Measurements from ENCODE around the gene ZSCAN20.
"Not testable (repeated sequence)": the region's sequence is repeated elsewhere in the genome, so short reads cannot be mapped to it uniquely, and the experiment has no call there.

The ZSCAN20 gene

GRCh38 chr1:33488624-33489023, 16.2 kb downstream of the ZSCAN20 start:
- no peak for DNase-seq (ENCODE audit: low read depth)

- DNase-seq (ENCODE audit: low read depth): no peak
Observed at GRCh38 chr1:33494929-33495328, 22.5 kb downstream of the ZSCAN20 start.

GRCh38 chr1:33497410-33497809, 25.0 kb downstream of the ZSCAN20 start:
- no peak for DNase-seq (ENCODE audit: low read depth)

GRCh38 chr1:33500547-33500946, 28.1 kb downstream of the ZSCAN20 start:
- no peak for DNase-seq (ENCODE audit: low read depth)

GRCh38 chr1:33501309-33501708, 28.9 kb downstream of the ZSCAN20 start:
- DNase-seq (ENCODE audit: low read depth): no peak

- no peak for DNase-seq (ENCODE audit: low read depth)
Observed at GRCh38 chr1:33501774-33502173, 29.3 kb downstream of the ZSCAN20 start.

- no peak for DNase-seq (ENCODE audit: low read depth)
Observed at GRCh38 chr1:33502726-33503125, 30.3 kb downstream of the ZSCAN20 start.

GRCh38 chr1:33503506-33503905, 31.1 kb downstream of the ZSCAN20 start:
- DNase-seq (ENCODE audit: low read depth): no peak

- no peak for DNase-seq (ENCODE audit: low read depth)
Observed at GRCh38 chr1:33507661-33508060, 35.2 kb downstream of the ZSCAN20 start.

GRCh38 chr1:33508151-33508550, 35.7 kb downstream of the ZSCAN20 start:
- DNase-seq (ENCODE audit: low read depth): no peak

- not testable (repeated sequence) for DNase-seq (ENCODE audit: low read depth)
Observed at GRCh38 chr1:33509276-33509675, 36.8 kb downstream of the ZSCAN20 start.

- DNase-seq (ENCODE audit: low read depth): no peak
Observed at GRCh38 chr1:33512226-33513011, 40.0 kb downstream of the ZSCAN20 start.

GRCh38 chr1:33515112-33515511, 42.7 kb downstream of the ZSCAN20 start:
- DNase-seq (ENCODE audit: low read depth): no peak

GRCh38 chr1:33515607-33516006, 43.2 kb downstream of the ZSCAN20 start:
- no peak for DNase-seq (ENCODE audit: low read depth)

GRCh38 chr1:33516428-33516827, 44.0 kb downstream of the ZSCAN20 start:
- DNase-seq (ENCODE audit: low read depth): no peak

GRCh38 chr1:33516891-33517567, 44.6 kb downstream of the ZSCAN20 start:
- DNase-seq (ENCODE audit: low read depth): no peak

- DNase-seq (ENCODE audit: low read depth): no peak
Observed at GRCh38 chr1:33517596-33518250, 45.3 kb downstream of the ZSCAN20 start.

- DNase-seq (ENCODE audit: low read depth): no peak
Observed at GRCh38 chr1:33519240-33519884, 46.9 kb downstream of the ZSCAN20 start.

GRCh38 chr1:33524586-33524985, 52.1 kb downstream of the ZSCAN20 start:
- no peak for DNase-seq (ENCODE audit: low read depth)

GRCh38 chr1:33527934-33528333, 55.5 kb downstream of the ZSCAN20 start:
- no peak for DNase-seq (ENCODE audit: low read depth)

- DNase-seq (ENCODE audit: low read depth): no peak
Observed at GRCh38 chr1:33529957-33530356, 57.5 kb downstream of the ZSCAN20 start.

- no peak for DNase-seq (ENCODE audit: low read depth)
Observed at GRCh38 chr1:33532250-33532649, 59.8 kb downstream of the ZSCAN20 start.

Measured in T follicular helper cell (primary cell).